ENCODE measurements around the gene PARL.

Gene PARL

DNA sequence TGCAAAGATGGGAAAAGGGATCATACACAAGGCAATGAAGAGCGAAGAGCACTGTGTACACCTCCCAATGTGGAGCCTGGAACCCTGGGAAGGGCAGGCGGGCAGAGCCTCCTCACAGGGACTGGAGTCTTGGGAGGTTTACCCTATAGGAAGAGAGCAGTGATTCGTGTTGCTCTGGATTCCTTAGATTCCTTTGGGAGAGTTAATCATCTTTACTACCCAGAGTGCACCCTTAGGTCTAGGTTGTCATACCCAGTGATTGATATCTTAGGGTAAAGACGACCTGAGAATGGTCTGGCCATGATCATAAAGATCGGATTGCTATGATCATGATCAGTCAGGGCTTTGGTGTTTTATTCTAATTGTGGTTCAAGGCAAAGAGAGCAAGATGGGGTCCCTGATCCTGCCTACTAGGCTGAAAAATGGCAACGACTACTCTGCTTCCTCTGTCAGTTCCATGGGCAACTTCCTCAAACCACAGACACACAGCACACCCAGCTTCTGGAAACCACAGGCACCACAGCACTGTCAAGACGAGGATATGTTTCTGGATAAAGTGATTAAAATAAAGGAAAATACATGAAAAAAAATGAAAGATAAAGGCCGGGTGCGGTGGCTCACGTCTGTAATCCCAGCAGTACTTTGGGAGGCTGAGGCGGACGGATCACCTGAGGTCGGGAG is 38.9 kb downstream of the PARL start:
- DNase-seq = no peak

DNA sequence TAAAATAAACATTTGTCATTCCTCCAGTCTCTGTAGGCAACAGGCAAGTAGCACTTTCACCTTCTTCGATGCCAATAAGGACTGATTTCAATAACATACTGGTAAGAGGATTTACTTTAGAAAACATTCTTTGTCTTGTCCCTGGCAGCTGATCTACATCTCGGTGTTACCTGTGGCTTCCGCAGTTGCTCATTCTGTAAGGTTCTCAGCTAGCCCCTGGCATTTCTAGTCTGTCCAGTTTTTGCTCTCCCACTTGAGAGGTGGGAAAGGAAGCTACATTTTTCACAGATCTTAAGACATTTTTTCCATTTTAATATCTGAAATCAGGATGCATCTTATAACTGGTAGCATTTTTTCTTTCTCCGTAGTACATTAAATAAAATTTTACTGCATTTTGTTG is 39.6 kb downstream of the PARL start:
- no peak for DNase-seq

DNA sequence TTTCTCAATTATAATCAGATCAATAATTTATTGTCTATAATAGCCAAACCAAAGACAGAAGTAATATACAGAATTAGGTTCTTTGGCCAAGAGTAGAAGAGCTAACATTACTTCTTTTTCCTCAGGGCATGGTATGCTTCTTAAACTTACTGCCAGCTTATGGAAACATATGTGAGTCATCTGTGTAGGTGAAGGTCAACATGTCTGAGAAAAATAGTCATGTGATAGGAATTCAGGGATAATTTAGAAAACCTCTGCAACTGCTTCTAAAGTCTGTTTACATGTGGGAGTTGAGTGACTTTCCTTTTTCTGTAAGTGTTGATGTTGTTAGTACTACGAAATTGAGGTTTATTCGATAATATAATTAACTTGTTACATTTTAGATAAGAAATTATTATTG is 40.1 kb downstream of the PARL start:
- DNase-seq = no peak

DNA sequence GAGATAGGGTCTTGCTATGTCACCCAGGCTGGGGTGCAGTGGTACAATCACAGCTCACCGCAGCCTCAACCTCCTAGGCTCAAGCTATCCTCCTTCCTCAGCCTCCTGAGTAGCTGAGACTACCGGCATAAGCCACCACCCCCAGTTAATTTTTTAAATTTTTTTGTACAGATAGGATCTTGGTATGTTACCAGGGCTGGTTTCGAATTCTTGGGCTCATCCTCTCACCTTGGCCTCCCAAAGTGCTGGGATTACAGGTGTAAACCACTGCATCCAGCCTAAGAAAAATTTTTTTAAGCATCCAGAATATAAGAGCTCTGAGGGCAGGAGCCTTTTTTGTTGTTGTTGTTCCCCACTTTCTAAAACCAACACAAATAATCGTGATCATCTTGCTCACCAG is 44.9 kb downstream of the PARL start:
- no peak for DNase-seq

DNA sequence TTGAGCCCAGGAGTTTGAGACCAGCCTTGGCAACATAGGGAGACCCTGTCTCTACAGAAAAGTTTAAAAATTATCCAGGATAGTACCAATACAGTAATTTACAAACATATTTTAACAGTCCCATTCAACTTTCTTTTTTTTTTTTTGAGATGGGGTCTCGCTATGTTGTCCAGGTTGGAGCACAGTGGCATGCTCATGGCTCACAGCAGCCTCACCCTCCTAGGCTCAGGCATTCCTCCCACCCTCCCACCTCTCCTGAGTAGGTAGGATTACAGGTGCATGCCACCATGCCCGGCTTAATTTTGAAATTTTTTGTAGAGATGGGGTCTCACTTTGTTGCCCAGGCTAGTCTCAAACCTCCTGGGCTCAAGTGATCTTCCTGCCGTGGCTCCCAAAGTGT is 46.8 kb downstream of the PARL start:
- DNase-seq = no peak

DNA sequence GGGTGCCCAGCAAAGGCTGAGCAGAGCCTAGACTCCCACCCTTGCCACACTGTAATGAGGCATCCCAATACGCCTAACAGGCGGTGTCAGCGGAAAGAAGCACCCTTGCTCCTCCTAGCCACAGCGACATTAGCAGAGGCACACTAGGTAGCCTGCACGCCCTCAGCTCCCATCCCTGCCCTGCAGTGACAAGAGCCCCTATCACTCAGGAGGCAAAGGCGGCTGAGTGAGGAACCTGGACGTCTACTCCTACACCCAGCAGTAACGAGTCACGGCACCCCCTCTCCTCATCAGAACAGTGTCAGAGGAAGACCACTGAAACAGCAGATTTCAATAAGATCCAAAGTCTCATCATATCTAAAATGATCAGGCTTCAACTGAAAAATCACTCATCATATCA is 47.3 kb downstream of the PARL start:
- no peak for DNase-seq

DNA sequence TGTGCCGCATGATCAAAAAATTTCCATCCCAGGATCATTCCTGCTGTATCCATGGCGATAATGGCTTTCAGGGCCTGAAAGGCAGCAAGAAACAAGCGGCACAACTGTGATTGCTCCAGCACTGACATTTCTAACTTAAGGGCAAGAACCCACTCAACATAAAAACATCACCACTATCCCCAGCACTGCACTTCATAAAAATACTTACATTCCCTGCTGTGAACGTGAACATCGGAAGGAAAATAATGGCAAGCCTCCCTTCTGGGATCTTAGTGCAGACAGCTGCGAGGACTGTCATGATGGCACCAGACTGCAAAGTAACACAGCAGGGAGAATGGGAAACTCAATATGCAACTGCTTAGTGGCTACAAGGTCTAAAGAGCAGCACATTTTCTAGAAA is 51.2 kb downstream of the PARL start:
- DNase-seq = no peak

DNA sequence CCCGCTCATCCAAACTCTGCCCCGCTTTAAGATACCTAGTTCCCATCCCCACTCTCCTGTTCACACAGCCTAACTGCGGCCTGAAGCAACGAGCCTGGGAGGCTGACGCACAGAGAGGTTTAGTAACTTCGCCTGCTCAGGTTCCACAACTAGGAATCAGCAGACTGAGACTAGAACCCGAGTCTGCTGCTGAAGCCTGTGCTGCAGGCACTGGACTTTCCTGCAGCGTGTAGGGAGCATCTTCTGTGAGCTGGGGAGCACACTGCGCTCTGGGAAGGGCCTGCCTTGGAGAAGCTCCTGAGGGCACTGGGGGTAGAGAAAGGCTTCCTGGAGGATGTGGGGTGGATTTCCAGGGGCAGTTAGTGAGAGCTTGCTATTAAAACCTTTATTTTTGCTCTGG is 54.5 kb downstream of the PARL start:
- DNase-seq = no peak

DNA sequence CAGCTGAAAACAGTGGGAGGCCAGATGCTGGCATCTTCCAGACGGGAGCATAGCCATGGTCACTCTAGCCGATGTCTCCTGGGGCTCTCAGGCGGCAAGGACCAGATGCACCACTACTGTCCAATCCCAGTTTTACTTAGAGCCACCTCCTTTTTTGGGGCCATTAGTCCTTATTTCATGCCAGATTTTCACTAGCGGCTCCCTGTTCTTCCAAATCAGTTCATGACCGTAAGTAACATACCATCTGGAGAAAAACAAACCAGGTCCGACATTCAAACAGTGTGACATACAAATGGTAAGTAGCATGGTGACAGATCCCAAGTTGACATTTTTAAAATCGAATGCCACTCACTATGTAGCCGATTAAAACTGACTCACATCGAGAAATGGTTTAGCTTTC is 55.2 kb downstream of the PARL start:
- DNase-seq = no peak

DNA sequence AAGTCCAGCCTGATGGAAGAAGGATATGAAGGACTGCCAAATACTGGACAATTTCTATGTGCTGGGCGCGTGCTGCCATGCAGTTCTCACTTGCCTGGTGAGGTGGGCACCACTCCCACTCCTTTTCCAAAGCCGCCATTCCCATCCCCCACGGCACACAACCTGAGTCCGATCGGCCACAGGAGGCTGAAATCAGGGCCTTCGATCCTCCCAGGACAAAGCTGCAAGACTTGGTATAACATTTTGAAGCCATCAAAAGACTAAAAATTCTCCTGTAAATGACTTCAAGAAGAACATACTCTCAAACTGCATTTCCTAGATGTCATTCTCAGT is 56.2 kb downstream of the PARL start:
- DNase-seq = no peak

DNA sequence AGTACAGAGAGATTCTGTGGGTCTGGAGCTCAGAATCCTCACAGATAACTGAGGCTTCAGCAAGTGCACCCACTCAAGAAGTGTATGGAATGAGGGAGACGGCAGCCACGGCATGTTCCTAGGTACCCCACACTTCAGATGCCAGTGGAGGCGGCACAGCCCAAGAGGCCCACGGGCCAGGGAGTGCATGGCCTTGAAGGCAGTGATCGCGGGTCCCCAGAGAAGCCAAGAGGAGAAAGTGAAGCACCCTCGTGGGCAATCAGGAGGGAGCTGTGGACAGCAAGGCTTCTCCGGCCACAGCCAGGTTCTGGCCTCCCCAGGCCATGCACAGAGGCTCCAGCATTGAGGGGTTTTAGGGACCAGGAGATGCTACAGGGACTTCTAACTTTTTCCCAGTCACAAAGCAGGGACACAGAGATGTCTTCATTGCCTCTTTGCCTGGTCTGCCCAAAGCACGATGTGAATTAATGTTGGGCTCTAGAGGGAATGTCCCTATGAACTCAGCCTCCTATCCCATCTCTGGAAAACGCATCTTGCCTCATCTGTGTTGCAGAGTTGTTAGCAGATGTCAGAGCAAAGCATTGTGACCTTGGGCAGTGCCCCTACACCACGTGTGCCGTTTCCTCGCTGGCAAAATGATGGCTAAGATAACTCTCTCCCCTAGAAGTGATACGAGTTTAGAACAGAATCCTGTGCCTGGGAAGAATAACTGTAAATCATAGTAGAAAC is 56.7 kb downstream of the PARL start:
- DNase-seq = no peak

DNA sequence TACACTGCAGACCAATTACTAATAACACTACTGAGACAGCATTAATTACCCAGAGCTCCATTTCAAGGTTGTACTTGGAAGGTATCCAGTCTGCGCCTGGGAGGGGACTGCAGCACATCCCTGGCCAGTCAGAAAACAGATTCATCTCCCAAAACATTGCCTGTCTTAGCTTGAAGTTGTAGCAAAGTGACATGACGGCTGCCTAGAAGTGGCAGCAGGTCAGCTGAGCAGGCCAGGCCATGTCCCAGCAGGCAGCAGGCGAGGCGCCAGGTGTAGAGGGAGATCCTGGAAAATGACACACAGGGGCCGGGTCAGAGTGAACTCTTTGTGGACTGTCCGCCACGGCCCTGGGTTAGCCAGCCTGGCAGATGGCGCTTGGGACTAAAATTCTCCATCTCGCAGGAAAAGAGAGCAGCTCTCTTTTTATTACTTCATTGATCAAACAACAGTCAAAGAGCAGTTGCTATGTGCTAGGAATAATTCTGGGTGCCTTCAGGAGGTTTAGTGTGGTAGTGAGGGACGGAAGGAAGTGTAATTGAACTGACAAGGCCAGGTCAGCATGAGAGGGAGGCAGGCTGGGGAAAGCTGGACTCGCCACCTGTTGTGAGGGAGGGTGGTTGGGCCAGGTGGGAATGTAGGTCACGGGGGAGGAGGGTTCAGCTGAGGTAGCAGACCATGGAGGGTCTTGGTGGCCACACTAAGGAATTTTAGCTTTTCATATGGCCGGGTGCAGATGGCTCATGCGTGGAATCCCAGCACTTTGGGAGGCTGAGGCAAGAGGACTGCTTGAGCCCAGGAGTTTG is 58.0 kb downstream of the PARL start:
- no peak for DNase-seq

DNA sequence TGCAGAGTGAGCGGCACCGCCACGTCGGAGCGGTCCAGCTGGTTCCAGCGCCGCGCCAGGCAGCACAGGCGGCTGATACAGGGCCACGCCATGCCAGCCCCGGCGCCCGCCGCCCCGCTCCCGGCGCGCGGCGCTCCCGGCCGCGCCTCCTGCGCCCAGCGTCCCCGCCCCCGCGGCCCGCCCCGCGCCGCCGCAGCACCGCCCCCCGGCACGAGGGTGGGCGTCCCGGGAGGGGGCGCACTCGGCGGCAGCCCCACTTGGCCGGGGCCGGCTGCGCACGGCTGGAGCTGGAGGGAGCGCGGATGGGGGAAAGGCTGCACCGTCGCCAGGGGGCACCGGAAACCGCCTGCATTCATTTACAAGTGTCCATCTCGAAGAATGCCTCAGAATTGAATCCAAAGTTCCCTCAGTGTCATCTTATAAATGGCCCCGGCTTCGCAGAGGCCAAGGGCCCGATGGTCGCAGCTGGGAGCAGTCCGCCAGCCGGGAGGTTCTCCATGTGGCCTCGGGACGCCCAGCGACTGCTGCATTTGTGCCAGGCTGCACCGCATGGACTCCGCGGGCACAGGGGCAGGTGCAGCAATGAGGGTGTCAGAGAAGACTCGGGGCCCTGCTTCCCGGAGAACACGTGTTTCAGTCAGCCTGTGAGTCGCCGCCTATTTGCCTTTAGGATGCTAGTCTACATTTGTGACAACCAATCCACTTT is 59.1 kb downstream of the PARL start, which contains the start of gene MAP6D1:
Gene MAP6D1 (minus strand): TSS at position 122 of the 706 bp plus-strand sequence. CDS start 30 bp downstream, at position 92.
- DNase-seq = peak; percentile 98

DNA sequence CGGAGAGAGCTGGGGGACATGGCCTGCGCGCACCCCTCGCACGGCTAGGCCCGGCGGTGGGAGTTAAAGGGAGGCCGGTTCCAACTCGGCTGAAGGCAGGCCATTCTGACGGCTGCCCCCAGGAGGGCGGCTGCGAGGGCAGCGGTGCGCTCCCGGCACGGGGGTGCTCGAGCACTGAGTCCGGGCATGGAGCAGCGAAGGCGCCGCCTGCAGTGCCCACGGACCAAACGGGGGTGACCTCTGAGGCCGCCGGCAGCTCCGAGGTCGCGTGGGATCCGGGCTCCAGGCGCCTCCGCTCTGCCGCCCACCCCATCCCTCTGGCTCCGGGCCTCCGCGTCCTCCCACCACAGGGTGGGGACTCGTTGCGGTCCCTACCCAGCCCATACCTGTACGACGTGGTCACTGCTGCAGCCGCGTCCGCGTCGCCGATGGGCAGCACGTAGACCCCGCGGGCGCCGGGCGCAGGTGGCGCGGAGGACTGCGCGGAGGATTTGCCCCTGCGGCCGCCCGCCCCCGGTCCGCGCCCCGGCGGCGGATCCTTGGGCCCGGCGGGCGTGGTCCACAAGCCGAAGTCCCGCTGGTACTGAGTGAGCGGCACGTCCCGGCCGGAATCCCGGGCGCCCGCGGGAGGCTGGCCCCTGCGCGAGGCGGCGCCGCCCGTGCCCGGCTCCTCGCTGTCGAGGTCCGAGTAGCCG is 59.8 kb downstream of the PARL start:
- peak; percentile 69 for DNase-seq

DNA sequence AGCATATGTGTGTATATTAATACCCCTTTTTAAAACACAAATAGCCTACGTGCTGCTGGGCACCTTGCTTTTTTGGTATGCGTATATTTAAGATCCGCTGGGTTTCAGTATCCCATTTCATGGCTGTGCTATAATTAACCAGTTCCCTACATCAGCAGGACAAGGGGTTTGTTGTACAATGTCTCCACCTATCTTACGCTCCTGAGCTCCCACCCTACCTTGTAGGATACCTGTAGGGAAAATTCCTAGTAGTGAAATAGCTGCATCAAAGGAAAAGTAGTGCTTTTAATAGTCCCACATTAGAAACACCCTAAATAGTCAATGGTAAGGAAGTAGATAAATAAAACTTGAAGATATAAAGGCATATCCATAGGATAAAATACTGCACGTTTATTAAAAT is 60.7 kb downstream of the PARL start:
- DNase-seq = no peak

DNA sequence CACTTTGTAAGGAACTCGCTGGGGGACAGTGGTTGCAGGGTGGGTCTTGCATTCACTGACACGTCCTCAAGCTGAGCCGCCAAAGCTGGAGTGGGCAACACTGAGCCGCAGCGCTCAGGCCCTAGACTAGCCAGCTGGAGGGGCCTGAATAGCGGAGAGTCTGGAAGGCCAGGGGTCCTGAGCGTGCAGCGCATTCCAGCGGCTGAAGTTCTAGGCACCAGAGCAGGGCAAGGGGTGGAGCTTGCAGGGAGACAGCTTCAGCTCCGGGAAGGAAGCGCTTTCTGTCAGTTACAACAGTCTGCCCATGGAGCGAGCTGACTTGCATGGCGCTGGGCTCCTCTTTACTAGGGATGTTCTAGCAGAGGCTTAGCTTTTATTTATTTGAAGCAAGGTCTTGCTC is 62.0 kb downstream of the PARL start:
- DNase-seq = no peak

DNA sequence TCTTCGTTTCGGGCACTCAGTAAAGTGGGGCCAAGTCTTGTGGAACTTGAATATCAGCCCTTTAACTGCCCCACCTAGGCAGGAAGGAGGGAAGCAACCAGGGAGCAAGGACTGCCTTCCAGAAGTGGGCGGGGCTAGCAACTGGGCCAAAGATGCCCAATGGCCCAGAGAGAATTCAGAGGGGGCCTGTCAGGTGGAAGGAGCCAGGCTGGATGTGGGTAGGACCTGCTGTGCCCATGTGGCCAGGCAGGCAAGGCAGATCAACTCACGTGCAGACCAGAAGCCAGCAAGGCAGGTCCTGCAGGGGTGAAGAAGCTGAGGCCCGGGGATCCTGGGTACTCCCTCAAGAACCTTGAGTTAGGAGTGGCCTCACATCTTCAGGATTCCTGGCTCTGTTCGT is 64.8 kb downstream of the PARL start:
- DNase-seq = no peak

DNA sequence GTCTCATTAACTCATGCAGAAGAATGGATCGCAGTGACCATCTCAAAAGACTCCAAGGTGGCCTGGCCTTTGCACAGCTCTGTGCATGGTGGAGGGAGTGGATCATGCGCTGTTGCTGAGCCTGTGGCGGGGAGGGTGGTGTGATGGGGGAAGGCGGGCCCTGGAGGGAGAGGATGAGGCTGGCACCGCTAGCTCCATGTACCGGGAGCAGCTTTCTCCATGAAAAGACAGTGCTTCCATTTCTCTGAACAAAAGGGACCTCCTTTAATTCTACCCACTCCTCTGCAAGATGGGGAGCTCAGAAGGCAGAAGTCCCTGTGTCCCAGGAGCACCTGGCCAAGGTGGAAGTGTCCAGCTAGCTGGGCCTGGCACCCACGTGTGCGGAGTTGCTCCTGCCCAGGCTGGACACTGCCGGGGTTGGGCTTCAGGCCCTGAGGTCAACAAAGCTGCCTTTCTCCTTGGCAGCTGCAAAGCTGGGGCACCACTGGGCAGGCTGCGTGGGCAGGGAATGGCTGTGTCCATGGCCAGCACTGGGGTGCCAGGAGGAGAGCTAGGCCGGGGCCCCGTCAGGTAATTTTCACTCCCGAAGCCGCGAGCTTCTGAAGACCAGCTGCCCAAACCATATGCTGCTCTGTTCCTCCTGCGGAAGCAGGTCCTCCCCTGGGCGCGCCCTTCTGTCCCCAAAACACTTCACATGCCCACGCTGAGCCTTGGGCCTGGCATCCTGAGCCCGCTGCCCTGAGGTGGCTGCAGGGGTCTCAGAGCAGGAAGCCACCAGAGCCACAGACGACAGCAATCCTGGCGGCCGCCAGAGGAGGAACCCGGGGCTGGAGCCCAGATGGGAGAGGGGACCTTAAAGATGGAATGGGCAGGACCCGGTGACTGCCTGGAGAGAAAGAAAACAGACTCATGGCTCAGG is 65.7 kb downstream of the PARL start:
- no peak for DNase-seq

DNA sequence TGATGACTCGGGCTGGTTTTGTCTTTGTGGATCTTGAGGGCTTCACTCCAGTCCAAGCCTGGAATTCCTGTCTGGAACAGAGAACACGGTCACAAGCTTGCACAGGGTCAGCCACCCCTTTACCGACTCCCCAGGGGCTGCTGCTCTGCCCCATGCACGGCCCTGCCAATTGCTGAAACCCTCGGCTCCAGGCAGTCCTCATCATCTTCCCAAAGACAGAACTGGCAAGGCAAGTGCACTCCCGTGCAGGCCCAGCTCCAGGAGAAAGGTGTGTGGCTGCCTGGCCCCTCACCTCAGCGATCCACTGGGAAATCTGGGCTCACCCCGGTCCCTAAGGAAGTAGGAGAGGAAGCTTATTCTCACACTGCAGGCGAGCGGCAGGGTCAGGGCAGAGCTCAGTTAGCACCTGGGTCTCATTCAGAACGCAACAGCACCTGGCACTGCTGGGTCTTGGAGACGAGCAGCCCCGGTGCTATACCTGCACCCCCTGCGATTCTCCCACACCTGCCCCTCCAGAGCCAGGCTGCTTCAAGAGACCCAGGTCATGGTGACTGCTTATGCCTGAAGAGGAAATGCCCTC is 66.5 kb downstream of the PARL start:
- DNase-seq = no peak

DNA sequence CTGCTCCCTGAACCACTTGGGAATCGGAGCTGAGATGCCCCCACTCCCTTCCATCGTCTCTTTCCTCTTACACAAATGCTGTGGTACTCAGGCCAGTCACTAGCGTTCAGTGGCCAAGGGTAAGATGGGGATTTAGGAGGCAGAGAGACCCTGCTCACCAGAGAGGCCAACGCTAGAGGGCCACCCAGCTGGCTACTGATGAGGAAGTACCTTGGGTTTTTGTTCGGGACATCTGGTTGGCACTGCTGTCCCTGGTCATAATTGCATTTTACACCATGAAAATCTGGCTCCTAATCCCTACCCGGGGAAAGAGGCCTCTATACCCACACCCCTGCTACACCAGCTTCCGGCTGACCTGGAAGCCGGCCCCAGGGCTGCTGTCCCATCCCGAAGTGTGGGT is 67.0 kb downstream of the PARL start:
- no peak for DNase-seq

All from 8988T (cell line).